Panc1 (cell line): Measurements from ENCODE around the gene ALDH7A1. TPM values are rescaled to one million over a fixed set of nuclear protein-coding genes. Genes with fewer than 3 reads are reported as not detected.

Source experiments
- ATAC-seq: fragments of 200-7000 bp; cut with Tn5 transposase; 2 replicates; pipeline ENCODE4 v1.9.1; 2020; ENCODE audit warnings: mild to moderate bottlenecking, moderate library complexity
- BruUV-seq: library from RNA; stranded (reverse); fragments of 400-500 nt; replicated peaks from 2 replicates; lab custom pipeline; 2021; lab: Mats Ljungman, UMichigan
- CTCF ChIA-PET: fragments of 300-600 bp; sonication (Branson Sonifier 250); formaldehyde crosslinking; loops from one replicate; lab custom pipeline; 2022; ENCODE audit warnings: antibody characterized with exemption; lab: Charles Lee
- POLR2A ChIA-PET: fragments of 300-600 bp; sonication (Branson Sonifier 250); formaldehyde crosslinking; loops from one replicate; lab custom pipeline; 2022; ENCODE audit warnings: antibody characterized with exemption; lab: Charles Lee
- DNase-seq: peaks from one replicate; pipeline ENCODE4 v3.0.0-alpha.2; 2010; ENCODE audit warnings: low read depth, low spot score
- H3K27ac ChIP-seq: 2 replicates; pipeline ENCODE4 v1.5.1; 2011; ENCODE audit warnings: mild to moderate bottlenecking, low read length, inconsistent platforms
- H3K27me3 ChIP-seq: fragments of 200-500 bp; sonication (Bioruptor generic); 2 replicates; pipeline ENCODE4 v1.6.0; 2014; ENCODE audit warnings: low read length, inconsistent platforms; ENCODE audit not compliant: control insufficient read depth, insufficient read depth
- H3K36me3 ChIP-seq: fragments of 200-500 bp; sonication (Bioruptor generic); 2 replicates; pipeline ENCODE4 v1.5.1; 2014; ENCODE audit warnings: inconsistent platforms, mild to moderate bottlenecking, low read length, moderate library complexity; ENCODE audit not compliant: control insufficient read depth, insufficient read depth
- H3K4me1 ChIP-seq: 2 replicates; pipeline ENCODE4 v1.5.1; 2011; ENCODE audit warnings: inconsistent platforms, mild to moderate bottlenecking, low read length, moderate library complexity; ENCODE audit not compliant: control insufficient read depth, insufficient read depth
- H3K4me3 ChIP-seq, 2 experiments: 2 replicates each; pipeline ENCODE4 v1.5.1; 2011 to 2012; ENCODE audit warnings: low read depth in 2 of 2, low read length in 2 of 2, mild to moderate bottlenecking in 2 of 2, inconsistent platforms in 1 of 2, moderate library complexity in 1 of 2
- H3K9me3 ChIP-seq: fragments of 200-500 bp; sonication (Bioruptor generic); 2 replicates; pipeline ENCODE4 v1.5.1; 2014; ENCODE audit warnings: low read depth, mild to moderate bottlenecking, inconsistent platforms, low read length, moderate library complexity; ENCODE audit not compliant: control insufficient read depth, insufficient read depth
- POLR2AphosphoS5 ChIP-seq: IDR thresholded peaks from 2 replicates; pipeline ENCODE4 v1.6.1; 2012; ENCODE audit warnings: mild to moderate bottlenecking, low read depth, low read length, moderate library complexity
- SIN3A ChIP-seq: IDR thresholded peaks from 2 replicates; pipeline ENCODE4 v1.6.1; 2012; ENCODE audit warnings: low read depth, mild to moderate bottlenecking, low read length, moderate library complexity, borderline replicate concordance; ENCODE audit not compliant: insufficient read depth
- TCF7L2 ChIP-seq: IDR thresholded peaks from 2 replicates; pipeline ENCODE4 v1.6.1; 2011; ENCODE audit warnings: mild to moderate bottlenecking, low read depth, low read length, inconsistent platforms
- in situ Hi-C: cut with HindIII; loops from 2 replicates; pipeline ENCODE4 v1.10.0; 2016; ENCODE audit warnings: low sequenced_read_pairs, low pct_unique_long_range_greater_than_20kb
- intact Hi-C: fragments of 100-400 bp; cut with micrococcal nuclease; formaldehyde crosslinking; loops from one replicate; pipeline ENCODE4 v1.10.0; 2022; ENCODE audit not compliant: unreplicated experiment
- total RNA-seq: library from RNA; stranded (reverse); gene quantifications from one replicate; pipeline ENCODE4 v1.2.1, GENCODE V29; 2021; ENCODE audit not compliant: unreplicated experiment
- TF ChIP-seq, protein P1 (sequence below): fragments of 450-650 bp; IDR thresholded peaks from 2 replicates; pipeline ENCODE4 v1.5.1; 2017; ENCODE audit warnings: mild to moderate bottlenecking
- TF ChIP-seq, protein P2 (sequence below), 2 experiments: IDR thresholded peaks; 2 replicates each; pipeline ENCODE4 v1.6.1; 2011 to 2012; ENCODE audit warnings: low read depth in 2 of 2, control low read depth in 1 of 2, low read length in 1 of 2, mild to moderate bottlenecking in 1 of 2, moderate library complexity in 1 of 2; ENCODE audit not compliant: insufficient read depth in 1 of 2

Gene ALDH7A1
- total RNA-seq, 1 experiment from 2014 or later, result 52.9 TPM

- ChIA-PET CTCF (no interaction called here), POLR2A (interaction anchor here (0.5 kb wide), 1 partner anchor 1546 kb away, joined by 7 read pairs; no protein-coding TSS in a partner anchor)
- Histone ChIP-seq H3K36me3 (no peaks in the 10 kb centered on the region), H3K27ac (no peak overlapping the region), H3K9me3 (peaks cover 5% of the 10 kb centered on the region; the same call in 1 of the 2 replicates), H3K27me3 (no peaks in the 10 kb centered on the region), H3K4me1 (no peaks in the 10 kb centered on the region), H3K4me3 (no peak overlapping the region)
- in situ Hi-C loops, result no loop called here
- no TSS peak for BruUV-seq
- TF ChIP-seq, protein P1, sequence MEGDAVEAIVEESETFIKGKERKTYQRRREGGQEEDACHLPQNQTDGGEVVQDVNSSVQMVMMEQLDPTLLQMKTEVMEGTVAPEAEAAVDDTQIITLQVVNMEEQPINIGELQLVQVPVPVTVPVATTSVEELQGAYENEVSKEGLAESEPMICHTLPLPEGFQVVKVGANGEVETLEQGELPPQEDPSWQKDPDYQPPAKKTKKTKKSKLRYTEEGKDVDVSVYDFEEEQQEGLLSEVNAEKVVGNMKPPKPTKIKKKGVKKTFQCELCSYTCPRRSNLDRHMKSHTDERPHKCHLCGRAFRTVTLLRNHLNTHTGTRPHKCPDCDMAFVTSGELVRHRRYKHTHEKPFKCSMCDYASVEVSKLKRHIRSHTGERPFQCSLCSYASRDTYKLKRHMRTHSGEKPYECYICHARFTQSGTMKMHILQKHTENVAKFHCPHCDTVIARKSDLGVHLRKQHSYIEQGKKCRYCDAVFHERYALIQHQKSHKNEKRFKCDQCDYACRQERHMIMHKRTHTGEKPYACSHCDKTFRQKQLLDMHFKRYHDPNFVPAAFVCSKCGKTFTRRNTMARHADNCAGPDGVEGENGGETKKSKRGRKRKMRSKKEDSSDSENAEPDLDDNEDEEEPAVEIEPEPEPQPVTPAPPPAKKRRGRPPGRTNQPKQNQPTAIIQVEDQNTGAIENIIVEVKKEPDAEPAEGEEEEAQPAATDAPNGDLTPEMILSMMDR, result no peak
- TF ChIP-seq POLR2AphosphoS5 (no peak), SIN3A (no peak), TCF7L2 (no peak)
- TF ChIP-seq, protein P2, sequence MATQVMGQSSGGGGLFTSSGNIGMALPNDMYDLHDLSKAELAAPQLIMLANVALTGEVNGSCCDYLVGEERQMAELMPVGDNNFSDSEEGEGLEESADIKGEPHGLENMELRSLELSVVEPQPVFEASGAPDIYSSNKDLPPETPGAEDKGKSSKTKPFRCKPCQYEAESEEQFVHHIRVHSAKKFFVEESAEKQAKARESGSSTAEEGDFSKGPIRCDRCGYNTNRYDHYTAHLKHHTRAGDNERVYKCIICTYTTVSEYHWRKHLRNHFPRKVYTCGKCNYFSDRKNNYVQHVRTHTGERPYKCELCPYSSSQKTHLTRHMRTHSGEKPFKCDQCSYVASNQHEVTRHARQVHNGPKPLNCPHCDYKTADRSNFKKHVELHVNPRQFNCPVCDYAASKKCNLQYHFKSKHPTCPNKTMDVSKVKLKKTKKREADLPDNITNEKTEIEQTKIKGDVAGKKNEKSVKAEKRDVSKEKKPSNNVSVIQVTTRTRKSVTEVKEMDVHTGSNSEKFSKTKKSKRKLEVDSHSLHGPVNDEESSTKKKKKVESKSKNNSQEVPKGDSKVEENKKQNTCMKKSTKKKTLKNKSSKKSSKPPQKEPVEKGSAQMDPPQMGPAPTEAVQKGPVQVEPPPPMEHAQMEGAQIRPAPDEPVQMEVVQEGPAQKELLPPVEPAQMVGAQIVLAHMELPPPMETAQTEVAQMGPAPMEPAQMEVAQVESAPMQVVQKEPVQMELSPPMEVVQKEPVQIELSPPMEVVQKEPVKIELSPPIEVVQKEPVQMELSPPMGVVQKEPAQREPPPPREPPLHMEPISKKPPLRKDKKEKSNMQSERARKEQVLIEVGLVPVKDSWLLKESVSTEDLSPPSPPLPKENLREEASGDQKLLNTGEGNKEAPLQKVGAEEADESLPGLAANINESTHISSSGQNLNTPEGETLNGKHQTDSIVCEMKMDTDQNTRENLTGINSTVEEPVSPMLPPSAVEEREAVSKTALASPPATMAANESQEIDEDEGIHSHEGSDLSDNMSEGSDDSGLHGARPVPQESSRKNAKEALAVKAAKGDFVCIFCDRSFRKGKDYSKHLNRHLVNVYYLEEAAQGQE (IDR thresholded peaks at IDR 0.05; ENCODE audit: insufficient read depth in 1 of 2, low read depth in 2 of 2, low read length in 1 of 2), result no peak
- ATAC-seq (no peak), DNase-seq (no peak)
- intact Hi-C loops, result no loop called here
Measured at GRCh38 chr5:126640866-126641265, 45.8 kb upstream of the ALDH7A1 start.

DNA sequence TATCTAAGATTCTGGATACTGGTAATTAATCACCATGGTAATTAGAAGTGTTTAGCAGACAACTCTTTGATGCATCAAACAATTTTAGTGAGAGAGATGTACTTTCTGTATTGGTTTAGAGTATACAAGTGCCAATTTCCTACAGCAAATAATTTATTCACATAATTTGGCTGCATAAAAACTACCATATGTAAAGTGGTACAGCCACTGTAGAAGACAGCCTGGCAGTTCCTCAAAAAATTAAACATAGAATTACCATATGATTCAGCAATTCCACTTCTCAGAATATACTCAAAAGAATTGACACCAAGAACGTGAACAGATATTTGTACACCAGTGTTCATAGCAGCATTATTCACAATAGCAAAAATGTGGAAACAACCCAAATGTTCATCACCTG lies 41.9 kb upstream of the ALDH7A1 start:
- TF ChIP-seq, protein P2 (IDR thresholded peaks at IDR 0.05; ENCODE audit: insufficient read depth in 1 of 2, low read depth in 2 of 2, low read length in 1 of 2), result no peak
- TF ChIP-seq SIN3A (no peak), TCF7L2 (no peak)
- TF ChIP-seq, protein P1, result no peak
- no TSS peak for BruUV-seq
- CTCF ChIA-PET, result no interaction called here
- no peaks in the 10 kb centered on the region for H3K36me3 ChIP-seq
- no peak for ATAC-seq
- POLR2A ChIA-PET, result no interaction called here
- H3K27ac ChIP-seq, result no peak overlapping the region
- in situ Hi-C loops (no loop called here), intact Hi-C loops (no loop called here)
- DNase-seq, result no peak
- no peaks in the 10 kb centered on the region for H3K9me3 ChIP-seq
- no peaks in the 10 kb centered on the region for H3K27me3 ChIP-seq
- H3K4me1 ChIP-seq, result no peaks in the 10 kb centered on the region; the same call in 1 of the 2 replicates
- H3K4me3 ChIP-seq, result no peak overlapping the region
